H1 (cell line): ENCODE data around the gene ICE1.
"Not testable (repeated sequence)": the region's sequence is repeated elsewhere in the genome, so short reads cannot be mapped to it uniquely, and the experiment has no call there.

Source experiments
- ATF3 ChIP-seq: IDR thresholded peaks from 2 replicates; pipeline ENCODE4 v1.6.1; 2011; ENCODE audit warnings: low read depth, mild to moderate bottlenecking, low read length; ENCODE audit not compliant: insufficient read depth
- CTCF ChIP-seq, 3 experiments: IDR thresholded peaks; 1 replicate in 2 of 3; 2 replicates in 1 of 3; pipeline versions ENCODE4 v1.5.1 to v1.6.1; 2011; ENCODE audit warnings: low read length in 3 of 3, mild to moderate bottlenecking in 3 of 3, inconsistent platforms in 2 of 3, low read depth in 1 of 3, moderate library complexity in 1 of 3; ENCODE audit not compliant: insufficient read depth in 1 of 3; ENCODE audit errors: control extremely low read depth in 1 of 3
- EZH2 ChIP-seq: fragments of 200-600 bp; sonication (generic); IDR thresholded peaks from 2 replicates; pipeline ENCODE4 v1.7.1; 2012; ENCODE audit warnings: low read depth, mild to moderate bottlenecking, moderate library complexity, low read length, inconsistent platforms; ENCODE audit not compliant: severe bottlenecking
- POLR2A ChIP-seq, 2 experiments: IDR thresholded peaks; 1 replicate in 1 of 2; 2 replicates in 1 of 2; pipeline ENCODE4 v1.6.1; 2011; ENCODE audit warnings: low read depth in 2 of 2, low read length in 2 of 2, mild to moderate bottlenecking in 2 of 2; ENCODE audit errors: control extremely low read depth in 1 of 2
- POLR2AphosphoS5 ChIP-seq: IDR thresholded peaks from 2 replicates; pipeline ENCODE4 v1.6.1; 2011; ENCODE audit warnings: low read depth, low read length
- RAD21 ChIP-seq, 2 experiments: IDR thresholded peaks in 1 of 2; conservative IDR thresholded peaks in 1 of 2; 2 replicates each; pipeline ENCODE4 v1.6.1; 2011; ENCODE audit warnings: low read depth in 2 of 2, low read length in 2 of 2, improper control_type of control experiment in 1 of 2, inconsistent platforms in 1 of 2, mild to moderate bottlenecking in 1 of 2, moderate library complexity in 1 of 2
- RFX5 ChIP-seq: IDR thresholded peaks from 2 replicates; pipeline ENCODE4 v1.6.1; 2011; ENCODE audit warnings: low read depth, low read length, improper control_type of control experiment, borderline replicate concordance
- SIX5 ChIP-seq: IDR thresholded peaks from 2 replicates; pipeline ENCODE4 v1.6.1; 2011; ENCODE audit warnings: mild to moderate bottlenecking, low read depth, low read length
- SP2 ChIP-seq: IDR thresholded peaks from 2 replicates; pipeline ENCODE4 v1.6.1; 2012; ENCODE audit warnings: mild to moderate bottlenecking, low read length, inconsistent platforms
- TAF1 ChIP-seq: IDR thresholded peaks from 2 replicates; pipeline ENCODE4 v1.6.1; 2011; ENCODE audit warnings: mild to moderate bottlenecking, low read depth, low read length

- TF ChIP-seq RAD21 (IDR thresholded peaks at IDR 0.05 in 1 of 2, conservative IDR thresholded peaks at IDR 0.05 in 1 of 2; ENCODE audit: low read depth in 2 of 2, low read length in 2 of 2); POLR2A (IDR thresholded peaks at IDR 0.05; ENCODE audit: control extremely low read depth in 1 of 2, low read depth in 2 of 2, low read length in 2 of 2); ATF3; CTCF (IDR thresholded peaks at IDR 0.05; ENCODE audit: control extremely low read depth in 1 of 3, insufficient read depth in 1 of 3, low read depth in 1 of 3, low read length in 3 of 3); SP2; RFX5; SIX5; POLR2AphosphoS5; EZH2; TAF1: not testable (repeated sequence)
Measured at GRCh38 chr5:5390121-5390869, 32.2 kb upstream of the ICE1 start.
